ENCODE measurements around the gene ABCG1.
"Not testable (repeated sequence)": the region's sequence is repeated elsewhere in the genome, so short reads cannot be mapped to it uniquely, and the experiment has no call there.

The ABCG1 gene

GRCh38 chr21:42289926-42290325 lies 71.0 kb downstream of the ABCG1 start:
- Histone ChIP-seq H3K4me3 (ENCODE audit: low read depth, low read length) (no peak overlapping the region), H3K27ac (no peak overlapping the region), H3K79me2 (no peaks in the 10 kb centered on the region), H3K36me3 (ENCODE audit: control insufficient read depth, insufficient read depth, low read length) (no peaks in the 10 kb centered on the region), H3K9me3 (ENCODE audit: control insufficient read depth, low read length) (no peaks in the 10 kb centered on the region), H3K4me1 (no peaks in the 10 kb centered on the region), H3K27me3 (ENCODE audit: control insufficient read depth, insufficient read depth, low read length) (no peaks in the 10 kb centered on the region), H3K4me2 (ENCODE audit: low read length) (no peak overlapping the region), H3K9ac (no peak overlapping the region), H2AFZ (no peak overlapping the region)
- TF ChIP-seq, protein P1, sequence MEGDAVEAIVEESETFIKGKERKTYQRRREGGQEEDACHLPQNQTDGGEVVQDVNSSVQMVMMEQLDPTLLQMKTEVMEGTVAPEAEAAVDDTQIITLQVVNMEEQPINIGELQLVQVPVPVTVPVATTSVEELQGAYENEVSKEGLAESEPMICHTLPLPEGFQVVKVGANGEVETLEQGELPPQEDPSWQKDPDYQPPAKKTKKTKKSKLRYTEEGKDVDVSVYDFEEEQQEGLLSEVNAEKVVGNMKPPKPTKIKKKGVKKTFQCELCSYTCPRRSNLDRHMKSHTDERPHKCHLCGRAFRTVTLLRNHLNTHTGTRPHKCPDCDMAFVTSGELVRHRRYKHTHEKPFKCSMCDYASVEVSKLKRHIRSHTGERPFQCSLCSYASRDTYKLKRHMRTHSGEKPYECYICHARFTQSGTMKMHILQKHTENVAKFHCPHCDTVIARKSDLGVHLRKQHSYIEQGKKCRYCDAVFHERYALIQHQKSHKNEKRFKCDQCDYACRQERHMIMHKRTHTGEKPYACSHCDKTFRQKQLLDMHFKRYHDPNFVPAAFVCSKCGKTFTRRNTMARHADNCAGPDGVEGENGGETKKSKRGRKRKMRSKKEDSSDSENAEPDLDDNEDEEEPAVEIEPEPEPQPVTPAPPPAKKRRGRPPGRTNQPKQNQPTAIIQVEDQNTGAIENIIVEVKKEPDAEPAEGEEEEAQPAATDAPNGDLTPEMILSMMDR (IDR thresholded peaks at IDR 0.05) = no peak

GRCh38 chr21:42290505-42290904 lies 71.6 kb downstream of the ABCG1 start:
- H3K9me3 ChIP-seq (ENCODE audit: control insufficient read depth, low read length) = no peaks in the 10 kb centered on the region
- no peak overlapping the region for H3K4me2 ChIP-seq (ENCODE audit: low read length)
- no peaks in the 10 kb centered on the region for H3K27me3 ChIP-seq (ENCODE audit: control insufficient read depth, insufficient read depth, low read length)
- no peak overlapping the region for H3K9ac ChIP-seq
- no peaks in the 10 kb centered on the region for H3K79me2 ChIP-seq
- H3K4me3 ChIP-seq (ENCODE audit: low read depth, low read length) = no peak overlapping the region
- H3K4me1 ChIP-seq = no peaks in the 10 kb centered on the region
- H3K27ac ChIP-seq = no peak overlapping the region
- H2AFZ ChIP-seq = no peak overlapping the region
- no peaks in the 10 kb centered on the region for H3K36me3 ChIP-seq (ENCODE audit: control insufficient read depth, insufficient read depth, low read length)
- TF ChIP-seq, protein P1 (IDR thresholded peaks at IDR 0.05) = no peak

GRCh38 chr21:42291003-42291750 lies 72.2 kb downstream of the ABCG1 start:
- no peak overlapping the region for H2AFZ ChIP-seq
- no peak overlapping the region for H3K27ac ChIP-seq
- H3K9ac ChIP-seq = no peak overlapping the region
- TF ChIP-seq, protein P1 (IDR thresholded peaks at IDR 0.05) = no peak
- H3K9me3 ChIP-seq (ENCODE audit: control insufficient read depth, low read length) = no peaks in the 10 kb centered on the region
- no peaks in the 10 kb centered on the region for H3K27me3 ChIP-seq (ENCODE audit: control insufficient read depth, insufficient read depth, low read length)
- no peak overlapping the region for H3K4me2 ChIP-seq (ENCODE audit: low read length)
- no peaks in the 10 kb centered on the region for H3K36me3 ChIP-seq (ENCODE audit: control insufficient read depth, insufficient read depth, low read length)
- no peak overlapping the region for H3K4me3 ChIP-seq (ENCODE audit: low read depth, low read length)
- H3K79me2 ChIP-seq = no peaks in the 10 kb centered on the region
- H3K4me1 ChIP-seq = no peaks in the 10 kb centered on the region

- Histone ChIP-seq H3K27ac (no peak overlapping the region), H2AFZ (no peak overlapping the region)
- TF ChIP-seq, protein P1 (IDR thresholded peaks at IDR 0.05) = no peak
Observed at GRCh38 chr21:42291751-42292562, 73.0 kb downstream of the ABCG1 start.

DNA sequence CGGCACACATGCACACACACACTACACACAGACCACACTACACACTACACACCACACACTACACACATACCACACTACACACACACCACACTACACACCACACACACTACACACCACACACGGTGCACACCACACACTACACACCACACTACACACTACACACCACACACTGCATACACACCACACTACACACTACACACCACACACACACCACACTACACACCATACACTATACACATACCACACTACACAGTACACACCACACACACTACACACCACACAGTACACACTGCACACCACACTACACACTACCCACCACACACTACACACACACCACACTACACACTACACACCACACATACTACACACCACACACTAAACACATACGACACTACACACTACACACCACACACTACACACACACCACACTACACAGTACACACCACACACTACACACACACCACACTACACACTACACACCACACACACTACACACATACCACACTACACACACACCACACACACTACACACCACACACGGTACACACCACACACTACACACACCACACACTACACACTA lies 73.7 kb downstream of the ABCG1 start:
- H3K36me3 ChIP-seq (ENCODE audit: control insufficient read depth, insufficient read depth, low read length); H3K27me3 ChIP-seq (ENCODE audit: control insufficient read depth, insufficient read depth, low read length); H3K9me3 ChIP-seq (ENCODE audit: control insufficient read depth, low read length); H3K4me3 ChIP-seq (ENCODE audit: low read depth, low read length); H3K4me1 ChIP-seq; H3K79me2 ChIP-seq; H2AFZ ChIP-seq; H3K4me2 ChIP-seq (ENCODE audit: low read length); H3K9ac ChIP-seq; H3K27ac ChIP-seq: not testable (repeated sequence)

More at GRCh38 chr21:42291751-42292562, 73.0 kb downstream of the ABCG1 start:
- Histone ChIP-seq H3K27me3 (ENCODE audit: control insufficient read depth, insufficient read depth, low read length) (no peaks in the 10 kb centered on the region), H3K4me1 (no peaks in the 10 kb centered on the region), H3K4me2 (ENCODE audit: low read length) (no peak overlapping the region), H3K4me3 (ENCODE audit: low read depth, low read length) (no peak overlapping the region), H3K79me2 (no peaks in the 10 kb centered on the region), H3K9me3 (ENCODE audit: control insufficient read depth, low read length) (no peaks in the 10 kb centered on the region), H3K36me3 (ENCODE audit: control insufficient read depth, insufficient read depth, low read length) (no peaks in the 10 kb centered on the region), H3K9ac (no peak overlapping the region)

Data from parathyroid adenoma (tissue), 2 donors.